A549 treated with CpdA at 1 μM for 4 hours (cell line): ENCODE measurements around the gene TCEAL3. TPM values are rescaled to one million over a fixed set of nuclear protein-coding genes. Genes with fewer than 3 reads are reported as not detected.

ENCODE experiments used
- total RNA-seq: library from RNA; stranded (reverse); fragments of 200-300 nt; extraction: Qiagen RNA extraction; gene quantifications from 5 replicates; pipeline ENCODE4 v1.2.3, GENCODE V29; 2022; ENCODE audit warnings: low read depth

Gene TCEAL3, protein sequence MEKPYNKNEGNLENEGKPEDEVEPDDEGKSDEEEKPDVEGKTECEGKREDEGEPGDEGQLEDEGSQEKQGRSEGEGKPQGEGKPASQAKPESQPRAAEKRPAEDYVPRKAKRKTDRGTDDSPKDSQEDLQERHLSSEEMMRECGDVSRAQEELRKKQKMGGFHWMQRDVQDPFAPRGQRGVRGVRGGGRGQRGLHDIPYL
- 13.5 to 20.6 TPM (median 19.0 TPM) in 5 replicates for total RNA-seq

DNA sequence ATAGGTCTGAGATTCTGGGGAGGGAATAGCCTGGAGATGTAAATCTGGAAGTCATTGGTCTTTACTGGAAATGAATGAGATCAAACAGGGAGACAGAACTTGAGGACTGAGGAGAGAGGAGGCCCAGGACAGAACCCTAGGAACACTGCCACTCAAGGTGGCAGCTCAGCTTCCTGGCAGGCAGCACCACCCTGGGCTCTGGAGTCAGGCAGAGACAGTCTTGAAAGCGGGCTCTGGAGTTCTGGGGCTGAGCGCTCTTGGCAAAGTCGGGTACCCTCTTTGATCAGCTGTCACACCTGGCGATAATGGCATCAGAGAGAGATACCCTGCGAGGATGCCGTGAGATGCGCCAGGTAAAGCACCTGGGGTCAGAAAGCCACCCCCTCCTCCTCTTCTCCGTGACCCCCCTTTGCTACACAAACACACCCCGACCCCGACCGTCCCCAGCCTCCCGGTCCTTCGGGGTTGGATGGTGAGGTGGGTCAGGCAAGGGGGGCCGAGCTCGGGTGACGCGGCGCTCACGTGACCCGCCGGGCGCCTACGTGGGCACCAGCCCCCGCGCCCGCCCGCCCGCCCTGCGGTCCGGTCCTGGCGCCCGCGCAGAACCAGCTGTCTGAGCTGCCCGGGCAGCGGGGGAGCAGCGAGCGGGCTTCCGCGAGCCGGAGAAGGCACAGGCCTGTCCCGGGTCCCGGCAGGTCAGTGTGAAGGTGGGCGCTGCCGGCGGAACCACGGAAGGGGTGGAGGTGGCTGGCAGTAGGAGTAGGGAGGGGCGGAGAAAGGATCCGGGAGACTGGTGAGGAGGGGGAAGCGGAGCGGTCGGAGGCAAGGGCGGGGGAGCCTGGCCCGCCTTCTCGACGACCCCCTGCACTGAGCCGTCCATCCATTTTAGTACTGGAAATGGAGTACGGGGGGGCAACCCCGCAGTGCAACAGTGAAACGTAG, at the start of gene TCEAL3:
TCEAL3 (plus strand) TSS at position 600 of the 942 bp plus-strand sequence. CDS start 1,102 bp downstream, outside the sequence.

DNA sequence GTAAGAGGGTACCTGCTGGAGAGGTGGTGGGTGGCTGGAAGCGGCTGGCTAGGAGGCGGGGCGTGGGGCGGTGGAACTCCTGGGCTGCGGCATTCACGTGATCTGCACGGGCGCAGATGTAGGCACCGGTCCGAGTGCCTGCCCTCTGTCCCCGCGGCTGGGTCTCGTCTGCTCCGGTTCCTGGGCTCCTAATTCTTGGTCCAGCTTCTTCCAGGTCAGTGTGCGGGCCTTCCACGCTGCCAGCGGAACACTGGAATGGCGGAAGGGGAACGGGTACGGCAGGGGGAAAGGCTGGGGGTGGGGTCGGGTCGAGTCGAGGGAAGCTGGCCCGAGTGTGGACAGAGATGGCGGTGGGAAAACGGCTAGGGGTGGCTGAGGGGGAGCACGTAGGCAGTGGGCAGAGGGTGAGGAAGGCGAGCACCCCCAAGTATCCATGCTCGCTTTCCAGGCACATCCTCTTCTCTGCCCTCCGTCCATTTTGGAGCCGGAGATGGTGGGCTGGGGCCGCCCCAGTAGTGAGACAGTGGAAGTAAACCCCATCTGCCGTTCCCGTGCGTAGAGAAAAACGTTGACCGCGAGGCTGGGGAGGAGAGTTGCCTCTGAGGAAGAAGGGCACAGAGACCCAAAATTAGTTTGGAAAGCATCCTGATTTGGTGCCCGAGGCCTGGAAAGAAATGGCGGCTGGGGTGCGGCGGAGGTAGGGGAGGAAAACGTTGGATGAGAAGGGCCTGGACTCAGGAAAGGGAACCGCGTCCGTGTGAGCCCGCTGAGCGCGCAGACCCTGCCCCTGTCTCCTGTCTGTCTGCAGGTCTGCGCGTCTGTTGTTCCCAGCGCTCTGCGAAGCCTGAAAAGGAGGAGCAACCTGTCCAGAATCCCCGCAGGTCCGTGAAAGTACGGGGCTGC, 22.1 kb upstream of the TCEAL3 start, which contains the start of gene TCEAL4:
TCEAL4 (plus strand) TSS at position 105 of the 903 bp plus-strand sequence. CDS start 1,161 bp downstream, outside the sequence.

DNA sequence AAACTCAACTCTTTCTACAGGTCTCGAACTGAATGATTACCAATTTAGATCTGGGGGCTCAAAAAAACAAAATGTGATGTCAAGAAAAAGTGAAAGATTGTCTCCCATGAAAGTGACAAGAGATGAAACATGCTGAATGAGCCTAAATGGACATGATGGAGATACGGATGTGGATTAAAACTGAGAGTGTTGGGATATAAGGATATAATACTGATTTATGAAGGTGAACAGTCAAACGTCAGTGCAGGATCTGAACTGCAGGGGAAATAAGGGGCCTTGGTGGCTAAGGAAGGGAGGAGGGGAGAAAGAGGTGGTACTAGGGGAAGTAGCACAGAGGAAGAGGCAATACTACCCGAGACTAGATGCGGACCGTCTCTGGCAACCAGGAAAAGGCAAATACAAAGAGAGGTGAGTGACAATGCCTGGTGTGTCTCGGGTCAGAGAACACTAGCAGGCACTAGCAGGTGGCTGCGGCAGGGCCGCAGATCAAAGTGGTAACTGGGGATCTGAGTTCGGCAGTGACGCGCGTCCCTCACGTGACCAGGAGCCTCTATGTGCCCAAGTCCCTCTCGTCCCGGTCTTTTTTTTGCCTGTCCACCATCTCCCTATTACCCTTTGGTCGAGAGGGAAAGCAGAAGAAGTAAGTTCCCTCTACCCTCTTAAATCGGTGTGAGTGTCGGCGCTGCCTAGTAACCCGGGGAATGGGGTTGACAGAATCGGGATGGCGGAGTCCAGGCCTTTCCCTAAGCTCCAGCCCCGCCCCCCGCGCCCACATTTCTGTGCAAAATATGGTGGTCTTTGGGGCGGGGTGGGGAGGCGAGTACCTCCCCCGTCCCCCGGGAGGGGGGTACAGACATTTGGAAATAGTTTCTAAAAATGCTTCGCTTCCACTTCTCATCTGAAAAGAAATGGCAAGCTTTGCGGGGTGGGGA, 20.9 kb downstream of the TCEAL3 start, which contains the start of gene TCEAL1:
TCEAL1 (plus strand) TSS at position 590 of the 932 bp plus-strand sequence. CDS start 942 bp downstream, outside the sequence.

Other genes starting within 250 kb of the TCEAL3 start
- 223 to 252 TPM (median 226 TPM) in 5 replicates for gene BEX3, start 231.4 kb upstream of the TCEAL3 start, total RNA-seq
- not detected in 5 replicates for gene RAB40A, start 88.5 kb upstream of the TCEAL3 start, total RNA-seq
- gene TCEAL4, start 22.4 kb upstream of the TCEAL3 start, total RNA-seq = 102 to 160 TPM (median 114 TPM) in 5 replicates
- 32.6 to 46.0 TPM (median 36.4 TPM) in 5 replicates for gene TCEAL1, start 21.0 kb downstream of the TCEAL3 start, total RNA-seq
- gene MORF4L2, start 78.7 kb downstream of the TCEAL3 start, total RNA-seq = 429 to 1,166 TPM (median 478 TPM) in 5 replicates
- gene TMEM31, start 102.9 kb downstream of the TCEAL3 start, total RNA-seq = 0.08 to 0.27 TPM in 2 of 5 replicates, not detected in the others
- gene PLP1, start 168.9 kb downstream of the TCEAL3 start, total RNA-seq = not detected in 5 replicates
- gene RAB9B, start 224.3 kb downstream of the TCEAL3 start, total RNA-seq = 0.05 TPM in 3 of 5 replicates, not detected in the others